Endothelial cell (in vitro differentiated cells): ENCODE measurements around the gene ADD1. TPM values are rescaled to one million over a fixed set of nuclear protein-coding genes. Genes with fewer than 3 reads are reported as not detected.

Experiments used
- DNase-seq: peaks from one replicate; pipeline ENCODE4 v3.0.0; 2021; ENCODE audit warnings: low spot score
- H3K27ac Mint-ChIP-seq: one replicate; pipeline ENCODE4 v1.8.0; 2021; ENCODE audit warnings: mixed read lengths, inconsistent platforms; ENCODE audit not compliant: unreplicated experiment
- H3K27me3 Mint-ChIP-seq: one replicate; pipeline ENCODE4 v1.8.0; 2021; ENCODE audit warnings: mild to moderate bottlenecking, moderate library complexity, mixed read lengths, inconsistent platforms; ENCODE audit not compliant: unreplicated experiment
- H3K36me3 Mint-ChIP-seq: one replicate; pipeline ENCODE4 v1.8.0; 2021; ENCODE audit warnings: mild to moderate bottlenecking, low read depth, mixed read lengths, inconsistent platforms; ENCODE audit not compliant: unreplicated experiment
- H3K4me1 Mint-ChIP-seq: one replicate; pipeline ENCODE4 v1.8.0; 2021; ENCODE audit warnings: mild to moderate bottlenecking, mixed read lengths, inconsistent platforms; ENCODE audit not compliant: unreplicated experiment
- H3K4me3 Mint-ChIP-seq: one replicate; pipeline ENCODE4 v1.8.0; 2021; ENCODE audit warnings: mild to moderate bottlenecking, mixed read lengths, inconsistent platforms; ENCODE audit not compliant: unreplicated experiment
- H3K9me3 Mint-ChIP-seq: one replicate; pipeline ENCODE4 v1.8.0; 2021; ENCODE audit warnings: mixed read lengths, inconsistent platforms; ENCODE audit not compliant: unreplicated experiment
- total RNA-seq: library from RNA; stranded (reverse); fragmentation: NEBNext Ultra II Directional; extraction: Animal tissue kit (Norgen Biotek cat#: 25700); gene quantifications from one replicate; pipeline ENCODE4 v1.2.1, GENCODE V29; 2021; ENCODE audit not compliant: unreplicated experiment
- TF ChIP-seq, protein P1 (sequence below): fragments of 200-600 bp; sonication (generic); IDR thresholded peaks from one replicate; pipeline ENCODE4 v1.5.0; 2021; ENCODE audit warnings: antibody characterized with exemption; ENCODE audit not compliant: unreplicated experiment

The ADD1 gene
- total RNA-seq, 1 donor from 2014 or later, result 337 TPM

DNA sequence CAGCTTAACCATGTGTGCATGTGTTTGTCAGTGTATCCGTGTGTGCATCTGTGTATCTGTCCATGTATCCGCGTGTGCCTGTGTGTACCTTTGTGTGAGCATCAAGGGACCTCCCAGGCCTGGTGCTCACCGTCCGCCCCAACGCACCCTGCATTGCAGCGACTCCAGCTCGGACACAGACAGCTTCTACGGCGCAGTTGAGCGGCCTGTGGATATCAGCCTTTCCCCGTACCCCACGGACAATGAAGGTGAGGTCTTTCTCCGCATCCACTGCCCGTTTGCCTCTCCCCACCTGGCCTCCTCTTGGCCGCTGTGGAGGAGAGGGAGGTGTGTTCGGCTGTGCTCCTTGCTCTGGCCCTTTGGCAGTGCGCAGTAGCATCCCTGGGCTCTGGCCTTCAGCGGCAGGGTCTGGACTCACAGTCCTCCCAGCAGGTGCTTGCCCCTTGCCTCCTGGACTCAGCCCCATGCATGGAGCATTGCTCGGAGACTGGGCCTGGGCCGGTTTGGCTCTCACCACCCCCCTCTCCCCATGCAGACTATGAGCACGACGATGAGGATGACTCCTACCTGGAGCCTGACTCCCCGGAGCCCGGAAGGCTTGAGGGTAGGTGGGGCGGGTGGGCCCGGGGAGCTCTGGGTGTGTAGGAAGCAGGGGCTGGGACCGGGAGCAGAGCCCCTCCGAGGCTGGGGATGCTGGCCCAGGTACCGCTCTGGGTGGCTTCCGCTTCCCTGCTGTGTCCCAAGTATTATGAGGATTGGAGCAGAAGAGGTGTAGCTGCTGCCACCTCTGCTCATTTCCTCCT, 16.4 kb upstream of the ADD1 start:
- Mint-ChIP-seq H3K4me3 (no peak overlapping the region), H3K27me3 (peaks cover 21% of the 10 kb centered on the region), H3K9me3 (no peaks in the 10 kb centered on the region), H3K27ac (no peak overlapping the region), H3K4me1 (peaks cover 13% of the 10 kb centered on the region), H3K36me3 (peaks cover 39% of the 10 kb centered on the region)
- no peak for DNase-seq
- TF ChIP-seq, protein P1, sequence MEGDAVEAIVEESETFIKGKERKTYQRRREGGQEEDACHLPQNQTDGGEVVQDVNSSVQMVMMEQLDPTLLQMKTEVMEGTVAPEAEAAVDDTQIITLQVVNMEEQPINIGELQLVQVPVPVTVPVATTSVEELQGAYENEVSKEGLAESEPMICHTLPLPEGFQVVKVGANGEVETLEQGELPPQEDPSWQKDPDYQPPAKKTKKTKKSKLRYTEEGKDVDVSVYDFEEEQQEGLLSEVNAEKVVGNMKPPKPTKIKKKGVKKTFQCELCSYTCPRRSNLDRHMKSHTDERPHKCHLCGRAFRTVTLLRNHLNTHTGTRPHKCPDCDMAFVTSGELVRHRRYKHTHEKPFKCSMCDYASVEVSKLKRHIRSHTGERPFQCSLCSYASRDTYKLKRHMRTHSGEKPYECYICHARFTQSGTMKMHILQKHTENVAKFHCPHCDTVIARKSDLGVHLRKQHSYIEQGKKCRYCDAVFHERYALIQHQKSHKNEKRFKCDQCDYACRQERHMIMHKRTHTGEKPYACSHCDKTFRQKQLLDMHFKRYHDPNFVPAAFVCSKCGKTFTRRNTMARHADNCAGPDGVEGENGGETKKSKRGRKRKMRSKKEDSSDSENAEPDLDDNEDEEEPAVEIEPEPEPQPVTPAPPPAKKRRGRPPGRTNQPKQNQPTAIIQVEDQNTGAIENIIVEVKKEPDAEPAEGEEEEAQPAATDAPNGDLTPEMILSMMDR, result no peak

DNA sequence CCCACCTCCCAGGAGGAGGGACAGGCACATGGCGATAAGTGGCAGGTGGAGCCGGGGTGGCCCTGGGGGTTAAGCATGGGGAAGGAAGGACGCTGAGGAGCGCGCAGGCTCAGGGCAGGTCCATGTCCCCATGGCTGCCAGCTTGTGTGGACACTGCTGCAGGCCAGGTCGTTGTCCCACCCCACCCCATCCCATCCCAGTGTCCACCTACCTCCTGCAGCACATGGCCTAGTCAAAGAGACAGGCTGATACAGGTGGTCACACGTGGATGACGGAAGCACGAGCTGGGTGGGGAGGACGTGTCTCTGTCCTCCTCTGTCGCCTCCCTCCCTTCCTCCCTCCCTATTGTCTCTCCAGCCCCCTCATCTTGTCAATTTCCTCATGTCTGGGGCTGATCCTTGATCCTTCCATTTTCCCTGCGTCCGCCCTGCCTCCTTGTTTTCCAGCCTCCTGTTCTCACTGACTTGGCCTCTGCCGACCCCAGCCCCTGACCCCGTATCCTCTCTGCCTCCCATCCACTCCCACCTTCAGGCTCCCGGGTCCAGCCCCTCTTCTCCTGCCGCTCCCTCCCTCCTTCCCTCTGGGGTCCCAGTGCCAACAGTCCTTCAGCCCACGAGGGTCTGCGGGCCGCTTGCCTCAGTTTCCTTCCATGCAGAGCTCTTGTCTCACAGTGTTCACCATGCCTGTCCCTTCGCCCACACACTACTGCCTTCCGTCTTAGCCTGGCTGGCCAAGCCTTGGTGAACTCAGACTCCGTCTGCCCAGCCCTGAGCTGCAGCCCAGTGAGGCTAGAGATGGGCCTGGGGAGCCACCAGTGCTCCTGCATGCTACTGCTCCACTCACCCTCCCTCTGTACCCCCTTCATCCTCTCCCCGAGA, 15.5 kb upstream of the ADD1 start:
- DNase-seq, result no peak

DNA sequence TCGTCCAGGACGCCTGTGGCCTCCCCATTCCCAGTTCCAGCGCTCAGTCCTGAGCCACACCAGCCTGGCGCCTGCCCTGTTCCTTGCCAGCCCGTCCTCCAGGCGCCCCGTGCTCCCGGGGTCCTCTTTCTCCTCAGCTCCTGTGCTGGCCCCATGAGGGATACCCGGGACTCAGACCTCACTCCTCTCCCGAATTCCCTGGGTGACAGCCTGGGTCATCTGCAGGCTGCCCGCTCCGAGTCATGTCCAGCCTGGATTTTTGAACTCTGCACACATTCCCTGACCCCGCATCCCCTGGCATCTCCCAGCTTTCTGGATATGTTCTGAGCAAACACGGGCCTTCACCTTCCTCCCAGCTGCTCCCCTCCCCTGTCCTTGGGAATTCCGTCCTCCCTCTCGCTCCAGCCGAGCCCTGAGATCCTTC, 14.9 kb upstream of the ADD1 start:
- peaks cover 48% of the 10 kb centered on the region for H3K36me3 Mint-ChIP-seq
- H3K27ac Mint-ChIP-seq, result peak overlapping the region; percentile 78
- no peak for DNase-seq
- peaks cover 13% of the 10 kb centered on the region for H3K4me1 Mint-ChIP-seq
- TF ChIP-seq, protein P1, result no peak
- no peaks in the 10 kb centered on the region for H3K9me3 Mint-ChIP-seq
- H3K27me3 Mint-ChIP-seq, result peaks cover 19% of the 10 kb centered on the region
- H3K4me3 Mint-ChIP-seq, result peak overlapping the region; percentile 31

More for the DNA sequence above, 15.5 kb upstream of the ADD1 start:
- H3K4me3 Mint-ChIP-seq, result peak overlapping the region; percentile 31
- no peaks in the 10 kb centered on the region for H3K9me3 Mint-ChIP-seq
- H3K27ac Mint-ChIP-seq, result no peak overlapping the region
- TF ChIP-seq, protein P1, result no peak
- H3K36me3 Mint-ChIP-seq, result peaks cover 44% of the 10 kb centered on the region
- peaks cover 19% of the 10 kb centered on the region for H3K27me3 Mint-ChIP-seq
- peaks cover 13% of the 10 kb centered on the region for H3K4me1 Mint-ChIP-seq

DNA sequence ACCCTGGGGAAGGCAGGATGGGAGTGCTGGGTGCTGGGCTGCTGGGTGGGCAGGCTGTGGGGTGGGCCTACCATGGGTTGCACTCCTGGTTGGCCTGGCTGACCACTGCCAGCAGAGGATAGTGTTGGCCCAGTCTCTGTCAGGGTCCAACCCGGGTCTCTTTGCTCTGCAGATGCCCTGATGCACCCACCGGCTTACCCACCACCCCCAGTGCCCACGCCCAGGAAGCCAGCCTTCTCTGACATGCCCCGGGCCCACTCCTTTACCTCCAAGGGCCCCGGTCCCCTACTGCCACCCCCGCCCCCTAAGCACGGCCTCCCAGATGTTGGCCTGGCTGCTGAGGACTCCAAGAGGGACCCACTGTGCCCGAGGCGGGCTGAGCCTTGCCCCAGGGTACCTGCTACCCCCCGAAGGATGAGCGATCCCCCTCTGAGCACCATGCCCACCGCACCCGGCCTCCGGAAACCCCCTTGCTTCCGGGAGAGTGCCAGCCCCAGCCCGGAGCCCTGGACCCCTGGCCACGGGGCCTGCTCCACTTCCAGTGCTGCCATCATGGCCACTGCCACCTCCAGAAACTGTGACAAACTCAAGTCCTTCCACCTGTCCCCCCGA, 14.2 kb upstream of the ADD1 start:
- Mint-ChIP-seq H3K36me3 (peaks cover 46% of the 10 kb centered on the region), H3K27me3 (peaks cover 19% of the 10 kb centered on the region), H3K4me1 (peaks cover 13% of the 10 kb centered on the region), H3K4me3 (no peak overlapping the region), H3K27ac (no peak overlapping the region), H3K9me3 (no peaks in the 10 kb centered on the region)
- TF ChIP-seq, protein P1, result no peak
- no peak for DNase-seq
